Tibial nerve (tissue), 4 donors: Measurements from ENCODE around the gene INPP4A. TPM values are rescaled to one million over a fixed set of nuclear protein-coding genes. Genes with fewer than 3 reads are reported as not detected.

Experiments
- DNase-seq, 2 donors: peaks; one replicate each; pipeline ENCODE4 v3.0.0-alpha.2; 2019; ENCODE audit warnings: low spot score in 2 of 2
- H3K27ac ChIP-seq, 4 donors: fragments of 200-600 bp; sonication (generic) in 3 of 4; one replicate each; pipeline ENCODE4 v1.5.1; 2017 to 2019; ENCODE audit warnings: mild to moderate bottlenecking in 1 of 4
- H3K27me3 ChIP-seq, 2 donors: fragments of 200-600 bp; sonication (generic) in 1 of 2; one replicate each; pipeline versions ENCODE4 v1.5.1 to v1.6.0; 2017 to 2019
- H3K36me3 ChIP-seq, 3 donors: fragments of 200-600 bp; sonication (generic); one replicate each; pipeline ENCODE4 v1.5.1; 2018 to 2019
- H3K4me1 ChIP-seq, 4 donors: fragments of 200-600 bp; sonication (generic) in 3 of 4; one replicate each; pipeline ENCODE4 v1.5.1; 2017 to 2019
- H3K4me3 ChIP-seq, 4 donors: fragments of 200-600 bp; sonication (generic) in 3 of 4; one replicate each; pipeline ENCODE4 v1.5.1; 2017 to 2019; ENCODE audit warnings: mild to moderate bottlenecking in 1 of 4, moderate library complexity in 1 of 4
- H3K9me3 ChIP-seq, 4 donors: fragments of 200-600 bp; sonication (generic) in 3 of 4; one replicate each; pipeline ENCODE4 v1.5.1; 2017 to 2019
- CTCF ChIP-seq, 5 experiments: fragments of 200-600 bp in 3 of 5; fragments of 450-650 bp in 2 of 5; sonication (generic) in 3 of 5; IDR thresholded peaks; one replicate each; pipeline ENCODE4 v1.5.1; 2016 to 2019; ENCODE audit warnings: antibody characterized with exemption in 5 of 5, mild to moderate bottlenecking in 3 of 5, moderate library complexity in 2 of 5
- EP300 ChIP-seq, 2 donors: sonication (generic); formaldehyde crosslinking; IDR thresholded peaks; one replicate each; pipeline ENCODE4 v1.6.1; 2017; ENCODE audit warnings: antibody characterized with exemption in 2 of 2, mild to moderate bottlenecking in 1 of 2
- POLR2A ChIP-seq, 2 donors: fragments of 450-650 bp; IDR thresholded peaks; one replicate each; pipeline ENCODE4 v1.6.1; 2017; ENCODE audit warnings: antibody characterized with exemption in 2 of 2, mild to moderate bottlenecking in 2 of 2, moderate library complexity in 2 of 2
- WGBS, 2 donors: methylation state at CpG; one replicate each; pipeline ENCODE4 v1.1.5; 2018; 5-methylcytosine and 5-hydroxymethylcytosine counted together
- total RNA-seq, 4 donors: library from RNA; depleted of rRNA; stranded (reverse); fragments of >200 nt; gene quantifications; one replicate each; pipeline ENCODE4 v1.1.0, GENCODE V29; 2016

The INPP4A gene
- total RNA-seq, 4 donors from 2014 or later, result 23.7 to 45.0 (median 30.9) TPM

- Histone ChIP-seq H3K27ac (no peak overlapping the region), H3K27me3 (no peaks in the 10 kb centered on the region), H3K9me3 (no peaks in the 10 kb centered on the region), H3K4me1 (no peaks in the 10 kb centered on the region), H3K36me3 (peaks cover 0 to 43% (median 4%) of the 10 kb centered on the region in 3 donors), H3K4me3 (no peak overlapping the region)
- TF ChIP-seq EP300 (IDR thresholded peaks at IDR 0.05), result no peak
- no peak for TF ChIP-seq POLR2A (IDR thresholded peaks at IDR 0.05)
- TF ChIP-seq CTCF (IDR thresholded peaks at IDR 0.05), result no peak
- WGBS, 2 donors, result 87 to 94% methylated on average over 3 of the region's 3 CpGs
- no peak for DNase-seq
Observed at GRCh38 chr2:98534761-98535160, 90.1 kb downstream of the INPP4A start.

GRCh38 chr2:98535971-98536677 lies 91.5 kb downstream of the INPP4A start:
- WGBS, 2 donors, result 87 to 95% methylated on average over 6 of the region's 6 CpGs
- Histone ChIP-seq H3K27ac (no peak overlapping the region), H3K27me3 (no peaks in the 10 kb centered on the region), H3K4me3 (no peak overlapping the region), H3K9me3 (no peaks in the 10 kb centered on the region), H3K36me3 (peaks cover 0 to 56% (median 4%) of the 10 kb centered on the region in 3 donors), H3K4me1 (no peaks in the 10 kb centered on the region)
- TF ChIP-seq POLR2A (IDR thresholded peaks at IDR 0.05), result no peak
- no peak for TF ChIP-seq CTCF (IDR thresholded peaks at IDR 0.05)
- no peak for TF ChIP-seq EP300 (IDR thresholded peaks at IDR 0.05)
- no peak for DNase-seq

- no peak for DNase-seq
- Histone ChIP-seq H3K4me3 (no peak overlapping the region), H3K27me3 (no peaks in the 10 kb centered on the region), H3K27ac (no peak overlapping the region), H3K36me3 (peaks cover 0 to 56% (median 8%) of the 10 kb centered on the region in 3 donors), H3K9me3 (no peaks in the 10 kb centered on the region), H3K4me1 (no peaks in the 10 kb centered on the region)
- WGBS, 2 donors, result 70 to 80% methylated on average over 13 to 14 of the region's 14 CpGs
- no peak for TF ChIP-seq EP300 (IDR thresholded peaks at IDR 0.05)
- TF ChIP-seq CTCF (IDR thresholded peaks at IDR 0.05), result no peak
- no peak for TF ChIP-seq POLR2A (IDR thresholded peaks at IDR 0.05)
Observed at GRCh38 chr2:98537390-98538126, 92.9 kb downstream of the INPP4A start.

DNA sequence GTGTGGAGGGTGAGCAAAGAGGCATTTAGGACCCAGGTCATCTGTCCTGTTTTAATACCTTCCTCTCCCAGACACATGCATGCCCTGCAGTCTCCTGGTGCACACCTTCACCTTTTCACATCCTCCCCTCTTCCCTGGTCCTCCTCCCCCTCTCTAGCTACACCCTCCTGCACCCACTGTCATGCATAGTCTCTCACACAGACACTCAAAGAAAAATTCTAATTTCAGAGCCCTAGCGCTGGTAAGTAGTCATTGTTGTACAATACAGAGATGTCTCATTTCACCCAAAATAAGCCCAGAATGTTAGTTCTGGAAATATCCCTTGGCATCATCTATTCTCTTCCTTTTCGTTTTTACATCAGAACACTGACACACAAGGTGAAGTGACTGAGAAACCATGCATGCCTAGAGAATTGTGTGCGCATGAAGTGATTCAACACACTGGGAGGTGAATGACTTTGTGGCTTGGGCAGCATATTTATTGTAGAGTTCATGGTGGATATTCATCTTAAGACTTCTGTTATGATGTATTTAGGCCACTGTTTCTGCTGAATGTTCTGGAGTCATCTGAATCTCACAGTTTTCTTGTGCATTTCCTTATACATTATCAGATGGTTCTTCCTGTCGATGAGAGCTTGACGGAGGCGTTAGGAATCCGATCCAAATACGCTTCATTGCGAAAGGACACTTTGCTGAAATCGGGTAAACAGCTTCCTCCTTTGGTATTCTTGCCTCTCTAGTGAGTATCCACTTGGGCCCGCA lies 93.8 kb downstream of the INPP4A start:
- no peaks in the 10 kb centered on the region for H3K4me1 ChIP-seq
- no peaks in the 10 kb centered on the region for H3K27me3 ChIP-seq
- no peaks in the 10 kb centered on the region for H3K9me3 ChIP-seq
- TF ChIP-seq EP300 (IDR thresholded peaks at IDR 0.05) (no peak), POLR2A (IDR thresholded peaks at IDR 0.05) (no peak), CTCF (IDR thresholded peaks at IDR 0.05) (no peak)
- H3K4me3 ChIP-seq, result no peak overlapping the region
- 91 to 93% methylated on average over 11 of the region's 11 CpGs for WGBS, 2 donors
- peaks cover 0 to 65% (median 8%) of the 10 kb centered on the region in 3 donors for H3K36me3 ChIP-seq
- no peak overlapping the region for H3K27ac ChIP-seq
- no peak for DNase-seq
